GM18951 (cell line): Measurements from ENCODE around the gene GP1BA.
A peak's percentile ranks its signal among the peaks of the same experiment; 100 is the strongest.

Experiments used
- POLR2A ChIP-seq: IDR thresholded peaks from 4 replicates; pipeline ENCODE4 v1.6.1; 2011; ENCODE audit warnings: mild to moderate bottlenecking; ENCODE audit not compliant: insufficient read length, insufficient read depth; ENCODE audit errors: extremely low read depth
- in situ Hi-C: fragments of 300-500 bp; cut with MboI; formaldehyde crosslinking; loops from one replicate; pipeline ENCODE4 v1.12.0; 2022; ENCODE audit warnings: low sequenced_read_pairs, mixed read lengths, inconsistent platforms; ENCODE audit not compliant: unreplicated experiment

GP1BA gene

DNA sequence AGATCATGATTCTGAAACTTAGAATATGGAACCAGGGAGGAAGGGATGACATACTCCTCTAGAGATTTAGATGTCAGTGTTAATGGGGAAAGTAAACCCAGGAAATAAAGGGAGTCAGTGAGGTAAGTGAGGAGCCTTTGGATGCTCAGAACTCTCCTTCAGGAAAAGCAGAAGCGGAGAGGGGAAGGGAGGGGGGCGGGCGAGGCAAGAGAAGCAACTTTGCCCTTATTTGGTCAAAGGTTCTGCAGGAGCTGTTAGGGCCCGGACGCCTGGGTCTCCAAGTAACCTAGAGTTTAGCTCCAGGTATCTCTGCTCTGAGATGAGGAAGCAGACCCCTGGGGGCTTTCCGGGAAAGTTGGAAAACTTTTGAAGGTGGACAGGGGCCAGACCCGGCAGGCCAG lies 14.9 kb downstream of the GP1BA start:
- TF ChIP-seq POLR2A, result no peak
- in situ Hi-C loops, result no loop called here

DNA sequence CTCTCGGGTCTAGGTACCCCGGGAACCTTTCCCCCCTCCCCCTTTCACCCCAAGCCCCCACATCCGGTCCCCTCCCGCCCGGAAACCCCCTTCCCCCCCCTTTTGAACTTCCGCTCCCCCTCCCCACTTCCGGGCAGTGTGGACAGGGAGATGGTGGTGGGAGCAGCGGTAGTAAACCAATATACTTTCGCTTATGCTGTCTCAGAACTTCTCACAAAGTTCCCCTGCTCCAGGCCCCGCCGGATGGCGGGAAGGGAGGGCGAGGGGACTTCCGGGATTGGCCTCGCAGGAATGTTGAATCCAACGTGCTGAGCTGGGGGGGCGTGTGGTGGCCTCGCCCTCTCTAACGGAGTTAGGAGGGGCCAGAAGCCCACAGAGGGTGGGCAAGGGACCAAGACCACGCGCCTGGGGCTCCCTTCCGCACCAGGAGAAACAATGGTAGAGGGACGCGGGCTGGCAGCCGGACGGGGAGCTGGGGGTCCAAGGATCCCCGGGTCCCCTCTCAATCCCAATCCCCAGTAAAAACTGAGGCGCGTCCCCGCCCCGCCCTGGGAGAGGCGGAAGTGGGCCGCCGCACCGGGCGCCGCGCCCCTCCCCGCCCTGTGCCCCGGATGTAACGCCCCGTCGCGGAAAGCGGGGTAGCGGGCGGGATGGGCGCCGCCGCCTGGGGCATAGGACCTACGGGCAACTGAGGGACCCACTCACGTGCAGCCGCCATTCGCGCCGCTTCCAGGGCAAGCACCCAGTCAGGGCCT lies 15.5 kb downstream of the GP1BA start:
- peak; percentile 49 for TF ChIP-seq POLR2A
- in situ Hi-C loops, result no loop called here

DNA sequence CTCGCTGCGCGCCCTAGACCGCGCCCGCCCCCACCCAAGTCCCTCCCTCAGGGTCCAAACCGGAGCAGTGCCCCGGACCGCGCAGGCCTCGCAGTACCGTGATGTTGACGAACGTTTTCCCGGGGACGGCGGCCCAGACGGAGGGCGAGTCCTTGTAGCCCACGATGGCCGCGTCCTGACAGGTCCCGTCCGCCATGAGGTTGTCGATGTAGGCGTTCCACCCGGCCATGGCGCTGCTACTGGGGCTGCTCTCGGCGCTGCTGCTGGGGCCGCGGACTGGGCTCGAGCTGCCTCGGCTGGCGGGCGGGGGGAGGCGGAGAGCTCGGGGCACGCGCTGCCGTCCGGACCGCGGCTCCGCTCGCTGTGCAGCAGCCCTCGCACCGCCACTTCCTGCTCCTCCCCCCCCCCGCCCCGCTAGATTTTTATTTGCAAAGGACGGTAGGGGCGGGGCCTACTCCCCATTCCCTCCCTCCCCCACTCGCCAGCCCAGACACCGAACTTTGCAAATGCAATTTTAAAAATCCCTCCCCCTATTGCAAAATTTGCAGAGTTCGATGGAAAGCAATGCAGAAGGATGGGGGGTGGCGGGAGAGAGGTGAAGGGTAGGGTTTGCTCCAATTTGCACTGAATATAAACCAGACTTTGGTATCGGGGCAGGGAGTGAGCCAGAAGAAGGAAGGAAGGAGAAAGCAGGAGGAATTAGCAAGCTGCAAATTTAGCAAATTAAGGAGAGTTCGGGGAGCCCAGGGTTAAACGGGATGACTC lies 16.3 kb downstream of the GP1BA start, which contains the start of gene PFN1:
Gene PFN1 (minus strand): TSS at position 365 of the 765 bp plus-strand sequence. CDS start 136 bp downstream, at position 229.
- peak; percentile 94 for TF ChIP-seq POLR2A
- in situ Hi-C loops, result no loop called here

DNA sequence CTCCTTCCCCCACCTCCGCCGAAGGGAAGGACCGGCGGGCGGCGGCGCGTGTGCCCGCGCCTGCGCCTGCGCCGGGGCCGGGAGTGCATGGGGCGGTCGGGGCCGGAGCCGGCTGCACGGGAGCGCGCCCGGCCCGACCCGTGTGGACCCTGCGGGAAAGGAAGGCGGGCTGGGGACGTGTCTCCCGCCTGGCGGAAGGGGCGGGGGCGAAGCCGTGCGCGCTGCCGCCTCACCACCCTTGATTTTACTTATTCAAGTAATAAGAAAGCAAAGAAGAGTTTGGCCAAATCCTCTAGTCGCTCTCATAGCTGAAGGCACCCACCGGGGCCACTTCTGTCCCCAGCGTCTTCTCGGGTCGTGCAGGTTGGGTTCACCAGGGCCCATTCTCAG lies 16.8 kb downstream of the GP1BA start:
- in situ Hi-C loops, result no loop called here
- peak; percentile 51 for TF ChIP-seq POLR2A

DNA sequence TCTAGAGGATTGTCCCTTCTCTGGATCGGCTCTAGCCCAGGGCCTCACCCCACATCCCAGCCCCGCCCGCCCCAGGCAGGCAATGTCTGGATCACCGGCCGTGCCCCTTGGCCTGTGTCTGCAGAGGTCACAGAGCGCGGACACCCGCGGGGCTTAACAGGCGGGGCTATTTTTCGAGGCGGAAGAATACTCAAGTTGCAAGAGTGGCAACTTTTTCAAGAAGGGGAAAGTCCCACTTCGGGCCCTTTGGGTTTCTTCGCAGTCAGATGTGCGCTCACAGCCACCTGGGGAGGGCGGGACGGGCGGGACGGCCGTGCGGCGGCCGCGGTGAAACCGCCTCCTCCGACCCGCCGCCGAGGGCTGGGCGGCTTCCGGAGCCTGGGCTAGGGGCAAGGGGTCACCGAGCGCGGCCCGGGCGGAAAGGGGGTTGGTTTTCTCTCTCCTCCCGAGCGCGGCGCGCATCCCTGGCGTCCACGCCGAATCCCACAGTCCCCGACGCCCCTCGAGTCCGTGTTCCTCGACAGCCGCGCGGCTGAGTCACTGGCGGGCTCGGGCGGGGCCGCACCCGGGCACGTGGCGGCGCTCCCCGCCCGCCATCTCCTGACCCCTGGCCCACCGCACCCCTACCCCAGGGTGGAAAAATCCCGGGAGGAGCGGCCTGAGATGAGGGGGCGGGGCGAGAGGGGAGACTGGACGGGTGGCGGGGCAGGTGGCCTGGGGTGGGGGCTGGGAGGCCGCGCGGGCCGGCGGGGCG lies 17.4 kb downstream of the GP1BA start:
- in situ Hi-C loops, result no loop called here
- TF ChIP-seq POLR2A, result peak; percentile 53

DNA sequence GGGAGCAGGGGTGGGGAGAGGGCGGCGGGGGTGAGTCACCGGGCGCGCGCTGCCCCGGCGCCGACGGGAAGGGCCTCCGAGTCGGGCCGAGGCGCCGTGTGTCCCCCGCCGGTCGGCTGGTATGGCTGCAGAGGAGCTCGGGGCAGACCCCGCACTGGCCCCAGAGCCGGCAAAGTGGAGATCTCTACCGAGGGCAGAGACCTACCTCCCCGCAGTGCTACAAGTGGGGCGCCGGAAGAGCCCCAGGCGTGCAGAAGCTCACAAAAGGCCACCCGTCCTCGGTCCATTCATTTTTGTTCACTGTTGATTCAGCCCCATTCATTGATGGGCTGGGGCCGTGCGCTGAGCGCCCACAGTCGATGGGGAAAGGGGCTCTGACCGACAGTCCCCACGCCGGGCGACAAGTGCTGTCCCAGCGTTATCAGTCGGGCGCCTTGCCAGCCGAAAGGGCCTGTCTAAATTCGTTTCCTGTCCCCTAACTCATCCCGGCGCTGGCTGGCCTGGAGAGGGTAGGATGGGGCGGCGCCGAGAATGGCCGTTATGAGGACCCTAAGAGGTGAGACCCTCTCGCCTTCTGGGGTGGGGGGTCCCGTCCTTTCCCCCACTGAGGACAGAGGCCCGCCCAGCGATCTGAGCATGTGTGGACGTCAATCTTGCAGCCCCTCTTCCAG lies 18.1 kb downstream of the GP1BA start:
- in situ Hi-C loops, result no loop called here
- TF ChIP-seq POLR2A, result peak; percentile 56

DNA sequence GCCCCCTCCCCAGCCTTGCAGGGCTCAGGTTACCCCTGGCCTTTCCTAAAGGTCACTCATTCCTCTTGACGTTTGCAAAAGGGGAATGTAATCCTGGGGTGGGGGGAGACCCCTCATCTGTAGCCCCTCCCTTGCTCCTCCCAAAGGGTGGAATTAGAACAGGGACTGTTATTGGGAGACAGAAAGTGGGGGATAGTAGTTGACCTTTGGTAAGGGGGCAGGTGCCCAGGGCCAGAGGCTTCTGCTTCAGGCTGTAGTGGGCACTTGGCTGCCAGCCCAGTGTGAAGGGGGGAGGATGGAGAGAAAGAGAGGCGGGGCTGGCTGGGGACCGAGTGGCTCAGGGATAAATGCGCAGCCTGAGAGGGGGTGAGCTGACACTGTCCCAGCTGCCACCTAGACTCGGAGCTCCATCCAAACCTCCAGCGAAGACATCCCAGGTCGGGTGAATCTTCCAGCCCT lies 18.7 kb downstream of the GP1BA start, which contains the start of gene ENO3:
Gene ENO3 (plus strand): TSS at position 374 of the 459 bp plus-strand sequence. CDS start 711 bp downstream, outside the sequence.
- in situ Hi-C loops, result no loop called here
- TF ChIP-seq POLR2A, result peak; percentile 31

DNA sequence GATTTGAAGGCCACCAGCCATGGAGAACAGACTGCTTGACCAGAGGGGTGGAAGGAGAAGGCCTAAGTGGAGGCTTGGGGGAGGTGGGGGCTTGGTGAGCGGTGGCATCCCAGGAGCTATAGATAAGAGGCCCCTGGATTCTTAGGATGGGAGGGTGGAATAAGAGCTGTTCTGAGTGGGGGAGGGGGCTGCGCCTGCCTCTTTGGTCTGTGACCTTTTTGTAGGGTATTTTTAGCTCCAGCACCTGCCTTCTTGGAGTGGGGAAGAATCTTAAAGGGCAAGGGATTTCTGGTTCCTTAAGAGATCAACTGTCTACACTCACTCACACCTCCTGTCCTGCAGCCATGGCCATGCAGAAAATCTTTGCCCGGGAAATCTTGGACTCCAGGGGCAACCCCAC lies 19.4 kb downstream of the GP1BA start:
- TF ChIP-seq POLR2A, result no peak
- in situ Hi-C loops, result no loop called here

DNA sequence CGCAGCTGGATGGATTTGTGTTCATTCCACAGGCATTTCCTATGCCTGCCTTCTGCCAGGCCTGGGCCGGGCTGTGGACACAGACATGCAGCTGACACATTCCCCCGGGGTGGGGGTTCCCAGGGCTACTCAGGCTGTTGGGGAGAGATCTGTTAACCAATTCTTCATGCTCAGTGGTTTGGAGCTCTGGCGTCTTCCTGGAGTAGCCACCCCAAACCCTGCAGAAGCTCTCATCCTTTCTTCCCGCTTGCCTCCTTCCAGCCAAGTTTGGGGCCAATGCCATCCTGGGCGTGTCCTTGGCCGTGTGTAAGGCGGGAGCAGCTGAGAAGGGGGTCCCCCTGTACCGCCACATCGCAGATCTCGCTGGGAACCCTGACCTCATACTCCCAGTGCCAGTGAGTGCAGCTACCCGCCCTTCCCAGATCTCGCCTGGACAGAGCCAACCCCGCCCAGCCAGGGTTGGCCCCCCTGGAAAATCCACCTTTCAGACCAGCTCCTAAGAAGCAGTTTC lies 21.4 kb downstream of the GP1BA start:
- in situ Hi-C loops, result no loop called here
- no peak for TF ChIP-seq POLR2A

DNA sequence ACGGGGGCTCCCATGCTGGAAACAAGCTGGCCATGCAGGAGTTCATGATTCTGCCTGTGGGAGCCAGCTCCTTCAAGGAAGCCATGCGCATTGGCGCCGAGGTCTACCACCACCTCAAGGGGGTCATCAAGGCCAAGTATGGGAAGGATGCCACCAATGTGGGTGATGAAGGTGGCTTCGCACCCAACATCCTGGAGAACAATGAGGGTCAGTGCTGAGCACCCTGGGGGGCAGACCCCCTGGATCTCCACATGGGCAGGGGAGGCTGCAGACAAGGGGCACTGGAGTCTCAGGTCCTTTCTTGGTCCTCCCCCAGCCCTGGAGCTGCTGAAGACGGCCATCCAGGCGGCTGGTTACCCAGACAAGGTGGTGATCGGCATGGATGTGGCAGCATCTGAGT lies 23.0 kb downstream of the GP1BA start:
- TF ChIP-seq POLR2A, result no peak
- in situ Hi-C loops, result no loop called here

DNA sequence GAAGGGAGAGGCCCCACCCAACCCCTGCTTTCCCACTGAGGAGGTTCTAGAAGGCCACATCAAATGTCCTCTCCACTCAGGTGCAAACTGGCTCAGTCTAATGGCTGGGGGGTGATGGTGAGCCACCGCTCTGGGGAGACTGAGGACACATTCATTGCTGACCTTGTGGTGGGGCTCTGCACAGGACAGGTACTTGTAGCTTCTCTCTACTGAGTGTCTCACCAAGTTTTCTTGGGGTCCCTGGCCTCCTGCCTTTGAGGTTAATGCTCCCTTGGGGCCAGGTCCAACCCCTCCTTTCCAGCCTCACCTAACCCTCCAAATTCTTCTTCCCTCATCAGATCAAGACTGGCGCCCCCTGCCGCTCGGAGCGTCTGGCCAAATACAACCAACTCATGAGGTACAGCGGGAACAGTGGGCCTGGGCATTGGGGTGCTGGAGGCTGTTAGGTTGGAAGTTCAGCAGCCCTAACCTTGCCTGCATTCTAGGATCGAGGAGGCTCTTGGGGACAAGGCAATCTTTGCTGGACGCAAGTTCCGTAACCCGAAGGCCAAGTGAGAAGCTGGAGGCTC lies 24.5 kb downstream of the GP1BA start:
- TF ChIP-seq POLR2A, result no peak
- in situ Hi-C loops, result no loop called here

DNA sequence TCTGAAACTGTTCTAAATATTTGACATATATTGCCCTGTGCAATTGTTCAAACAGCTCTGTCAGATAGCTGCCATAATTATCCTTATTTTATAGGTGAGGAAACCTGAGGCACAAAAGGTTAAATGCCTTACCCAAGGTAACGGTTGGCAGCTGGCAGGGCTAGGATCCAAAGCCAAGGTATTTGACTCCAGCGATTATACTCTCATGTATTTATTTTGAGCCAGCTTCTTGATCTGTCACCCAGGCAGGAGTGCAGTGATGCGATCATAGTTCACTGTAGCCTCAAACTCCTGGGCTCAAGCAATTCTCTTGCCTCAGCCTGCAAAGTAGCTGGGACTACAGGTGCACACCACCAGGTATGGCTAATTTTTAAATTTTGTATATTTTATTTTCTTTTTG lies 26.0 kb downstream of the GP1BA start:
- in situ Hi-C loops, result no loop called here
- TF ChIP-seq POLR2A, result no peak

DNA sequence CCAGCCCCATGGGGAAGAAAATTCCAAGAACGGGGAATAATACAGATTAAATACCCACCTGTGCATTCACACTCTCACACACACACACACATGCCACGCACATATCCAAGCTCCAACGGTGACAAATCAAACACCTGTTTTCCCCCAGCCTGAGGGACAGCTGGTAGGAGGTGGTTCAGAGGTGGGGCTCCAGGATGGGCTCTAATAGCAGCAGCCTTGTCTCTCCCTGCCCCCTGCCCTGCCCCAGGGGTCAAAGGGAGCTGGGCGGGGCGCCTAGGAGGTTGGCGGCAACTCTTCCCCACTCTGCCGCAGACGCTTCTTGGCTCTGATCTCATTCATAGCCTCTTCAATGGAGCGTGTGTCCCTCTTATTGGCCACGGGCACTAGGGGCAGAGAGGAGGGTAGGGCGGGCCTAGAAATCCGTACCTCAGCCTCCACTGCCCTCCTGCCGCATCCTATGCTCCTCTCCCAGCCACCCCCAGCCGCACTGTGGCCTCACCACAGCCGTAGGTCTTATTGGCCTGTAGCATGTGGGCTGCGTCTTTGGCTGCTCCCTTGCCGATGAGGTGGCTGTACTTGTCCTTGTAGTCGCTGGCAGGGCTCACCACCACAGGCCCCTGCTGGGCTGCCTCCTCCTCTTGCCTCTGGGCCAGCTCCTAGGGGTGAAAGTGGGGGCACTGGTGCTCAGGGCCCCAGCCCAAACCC lies 27.3 kb downstream of the GP1BA start:
- TF ChIP-seq POLR2A, result no peak
- in situ Hi-C loops, result no loop called here
